HG02759 (cell line): ENCODE measurements around the gene XKR8.

Experiments used
- ATAC-seq: cut with Tn5 transposase; IDR thresholded peaks from one replicate; pipeline ENCODE4 v1.9.1; 2021; ENCODE audit warnings: mild to moderate bottlenecking, moderate library complexity; ENCODE audit not compliant: unreplicated experiment

XKR8 gene

DNA sequence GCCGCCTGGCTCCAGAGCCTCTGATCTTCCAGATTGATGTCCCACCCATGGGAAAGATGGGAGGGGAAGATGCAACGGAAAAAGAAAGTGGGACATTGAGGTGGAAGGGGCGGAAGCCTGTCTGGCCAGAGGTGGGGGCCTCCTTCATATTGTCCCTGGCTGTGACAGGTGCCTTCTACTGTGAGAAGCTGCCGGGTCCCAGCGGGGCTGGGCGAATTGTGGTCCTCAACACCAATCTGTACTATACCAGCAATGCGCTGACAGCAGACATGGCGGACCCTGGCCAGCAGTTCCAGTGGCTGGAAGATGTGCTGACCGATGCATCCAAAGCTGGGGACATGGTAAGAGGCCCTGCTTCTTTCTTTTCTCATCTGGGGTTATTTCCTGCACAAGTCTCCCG is 5.6 kb upstream of the XKR8 start:
- ATAC-seq = no peak

DNA sequence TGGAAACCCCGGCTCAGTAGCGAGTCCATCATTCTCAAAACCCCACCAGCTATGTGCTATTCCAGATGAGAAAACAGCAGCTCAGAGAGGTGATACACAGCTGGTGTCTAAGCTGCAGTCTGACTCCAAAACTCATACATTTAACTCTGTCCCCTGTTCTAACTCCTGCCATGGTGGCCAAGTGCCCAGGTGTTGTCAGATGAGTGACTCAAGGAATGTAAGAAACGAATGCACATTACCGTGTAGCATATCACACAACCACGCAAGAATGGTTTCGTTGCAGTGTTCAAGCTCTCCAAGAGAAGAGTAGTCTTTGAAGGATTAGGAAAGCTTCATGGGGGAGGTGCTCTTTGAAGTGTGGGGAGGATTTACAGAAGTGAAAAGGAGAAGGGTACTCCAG is 4.7 kb upstream of the XKR8 start:
- no peak for ATAC-seq

DNA sequence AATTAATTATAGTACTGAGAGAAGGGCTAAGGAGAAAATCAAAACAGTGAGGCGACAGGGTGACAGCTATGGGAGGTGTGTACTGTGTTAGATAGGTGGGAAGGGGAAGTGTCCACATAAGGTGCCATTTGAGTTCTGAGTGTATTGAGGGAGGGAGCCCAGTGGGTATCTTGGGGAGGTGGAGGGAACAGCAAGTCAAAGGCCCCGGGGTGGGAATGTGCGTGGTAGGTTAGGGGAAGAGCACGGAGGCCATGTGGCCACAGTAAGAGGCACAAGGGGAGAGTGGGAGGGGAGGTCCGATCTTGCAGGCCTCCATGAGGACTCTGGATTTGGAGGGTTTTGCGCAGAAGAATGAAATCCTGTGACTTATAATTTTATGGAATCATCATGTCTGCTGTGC is 3.0 kb upstream of the XKR8 start:
- ATAC-seq = no peak

DNA sequence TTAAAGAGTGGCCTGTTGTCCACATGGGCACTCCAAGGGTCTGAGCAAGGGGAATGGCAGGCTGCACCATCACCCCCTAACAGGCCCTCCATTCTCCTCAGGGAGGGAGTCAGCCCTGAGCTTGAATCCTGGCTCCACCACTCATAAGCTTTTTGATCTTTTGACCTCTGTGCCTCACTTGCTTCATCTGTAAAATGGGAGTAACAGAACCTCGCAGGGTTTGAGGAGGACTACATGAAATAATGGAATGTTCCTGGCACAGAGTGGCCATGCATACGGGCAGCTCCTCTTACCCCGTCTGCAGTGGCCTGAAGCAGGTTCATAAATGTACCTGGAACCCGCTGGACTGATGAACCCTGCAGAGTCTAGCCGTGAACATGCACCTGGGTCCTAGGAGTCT is 2.1 kb upstream of the XKR8 start:
- ATAC-seq = no peak

DNA sequence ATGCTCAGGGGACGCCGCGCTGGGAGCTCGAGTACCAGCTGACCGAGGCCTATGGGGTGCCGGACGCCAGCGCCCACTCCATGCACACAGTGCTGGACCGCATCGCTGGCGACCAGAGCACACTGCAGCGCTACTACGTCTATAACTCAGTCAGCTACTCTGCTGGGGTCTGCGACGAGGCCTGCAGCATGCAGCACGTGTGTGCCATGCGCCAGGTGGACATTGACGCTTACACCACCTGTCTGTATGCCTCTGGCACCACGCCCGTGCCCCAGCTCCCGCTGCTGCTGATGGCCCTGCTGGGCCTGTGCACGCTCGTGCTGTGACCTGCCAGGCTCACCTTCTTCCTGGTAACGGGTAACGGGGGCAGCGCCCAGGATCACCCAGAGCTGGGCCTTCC is 1.3 kb upstream of the XKR8 start:
- ATAC-seq = no peak

DNA sequence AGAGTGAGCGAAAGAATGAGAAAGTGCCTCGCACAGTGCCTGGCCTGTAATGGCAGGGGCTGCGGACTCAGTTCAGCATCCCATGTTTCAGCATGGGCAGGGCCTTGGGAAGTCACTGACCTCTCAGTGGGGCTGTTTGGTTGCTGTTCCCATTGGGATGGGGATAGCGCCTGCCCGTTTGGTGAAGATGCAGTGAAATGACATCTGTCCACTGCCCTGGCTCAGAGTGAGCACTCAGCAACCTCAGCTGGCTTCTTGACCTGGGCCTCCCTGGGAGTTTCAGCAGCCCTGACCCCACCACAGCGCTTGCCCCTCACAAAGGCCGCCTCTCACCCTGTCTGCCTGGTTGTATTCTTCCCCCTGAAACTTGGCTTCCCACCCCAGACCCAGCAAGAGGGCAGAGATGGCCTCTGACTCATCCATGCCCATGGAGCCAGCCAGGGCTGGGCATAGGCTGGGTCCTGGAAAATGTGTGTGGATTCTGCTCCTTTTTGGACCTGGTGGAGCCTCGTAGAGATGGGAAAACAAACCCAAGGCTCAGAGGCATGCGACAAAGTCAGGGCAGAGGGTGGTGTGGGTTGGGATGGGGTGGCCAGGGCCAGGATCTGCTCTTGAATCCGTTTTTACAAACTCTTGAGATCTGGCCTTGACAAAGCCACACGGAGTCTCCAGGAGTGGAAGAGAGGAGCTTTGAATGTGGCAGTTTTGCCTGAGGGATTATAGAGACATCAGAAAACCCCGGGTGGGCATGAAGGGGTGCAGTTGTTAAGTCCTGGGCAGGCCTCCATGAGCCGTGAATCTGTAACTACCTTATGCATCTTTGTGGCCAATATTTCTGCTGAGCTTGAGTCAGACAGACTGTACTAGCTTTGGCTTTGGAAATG is 1.2 kb downstream of the XKR8 start:
- ATAC-seq = no peak

DNA sequence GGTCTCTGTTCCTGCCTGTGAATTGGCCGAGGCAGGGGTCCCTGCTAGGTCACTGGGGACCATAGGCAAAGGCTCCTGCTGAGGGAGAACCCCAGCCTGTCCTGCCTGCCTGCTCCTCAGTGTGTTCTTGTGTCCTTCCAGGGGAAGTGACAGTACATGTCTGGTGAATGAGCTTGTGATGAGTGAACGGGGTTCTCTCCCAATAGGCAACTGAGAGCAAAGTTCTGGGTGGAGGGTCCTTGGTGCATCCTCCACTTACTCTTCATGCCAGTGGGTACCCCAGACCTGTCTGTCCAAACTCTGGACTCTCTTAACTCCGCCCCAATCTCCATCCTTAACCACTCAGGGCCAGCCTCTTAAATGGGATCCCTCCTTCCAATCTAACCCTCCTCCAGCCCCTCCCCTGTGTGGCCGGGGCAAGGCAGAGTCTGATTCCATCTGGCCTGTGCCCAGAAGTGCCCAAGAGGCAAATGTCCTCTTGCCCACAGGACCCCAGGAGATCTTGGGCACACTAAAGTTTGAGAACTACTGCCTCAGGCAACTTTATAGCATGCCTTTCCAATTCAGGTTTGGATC is 2.0 kb downstream of the XKR8 start:
- ATAC-seq = no peak

DNA sequence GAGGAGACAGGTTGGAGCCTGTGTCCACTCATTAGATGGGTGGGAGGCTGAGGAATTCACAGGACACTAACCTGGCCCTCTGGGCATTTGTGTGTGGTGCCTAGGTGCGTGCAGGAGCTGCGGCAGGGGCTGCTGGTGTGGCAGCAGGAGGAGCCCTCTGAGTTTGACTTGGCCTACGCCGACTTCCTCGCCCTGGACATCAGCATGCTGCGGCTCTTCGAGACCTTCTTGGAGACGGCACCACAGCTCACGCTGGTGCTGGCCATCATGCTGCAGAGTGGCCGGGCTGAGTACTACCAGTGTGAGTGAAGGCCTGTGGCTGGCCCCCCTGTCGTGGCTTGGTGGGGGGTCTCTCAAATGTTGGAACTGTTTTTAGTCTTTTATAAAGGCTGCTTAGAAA is 3.6 kb downstream of the XKR8 start:
- no peak for ATAC-seq

DNA sequence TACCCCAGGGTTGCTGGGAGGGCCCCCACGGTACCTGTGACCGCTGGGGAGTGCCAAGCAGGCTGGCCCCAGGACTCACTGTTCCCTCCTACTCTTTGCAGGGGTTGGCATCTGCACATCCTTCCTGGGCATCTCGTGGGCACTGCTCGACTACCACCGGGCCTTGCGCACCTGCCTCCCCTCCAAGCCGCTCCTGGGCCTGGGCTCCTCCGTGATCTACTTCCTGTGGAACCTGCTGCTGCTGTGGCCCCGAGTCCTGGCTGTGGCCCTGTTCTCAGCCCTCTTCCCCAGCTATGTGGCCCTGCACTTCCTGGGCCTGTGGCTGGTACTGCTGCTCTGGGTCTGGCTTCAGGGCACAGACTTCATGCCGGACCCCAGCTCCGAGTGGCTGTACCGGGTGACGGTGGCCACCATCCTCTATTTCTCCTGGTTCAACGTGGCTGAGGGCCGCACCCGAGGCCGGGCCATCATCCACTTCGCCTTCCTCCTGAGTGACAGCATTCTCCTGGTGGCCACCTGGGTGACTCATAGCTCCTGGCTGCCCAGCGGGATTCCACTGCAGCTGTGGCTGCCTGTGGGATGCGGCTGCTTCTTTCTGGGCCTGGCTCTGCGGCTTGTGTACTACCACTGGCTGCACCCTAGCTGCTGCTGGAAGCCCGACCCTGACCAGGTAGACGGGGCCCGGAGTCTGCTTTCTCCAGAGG is 6.8 kb downstream of the XKR8 start:
- ATAC-seq = no peak

DNA sequence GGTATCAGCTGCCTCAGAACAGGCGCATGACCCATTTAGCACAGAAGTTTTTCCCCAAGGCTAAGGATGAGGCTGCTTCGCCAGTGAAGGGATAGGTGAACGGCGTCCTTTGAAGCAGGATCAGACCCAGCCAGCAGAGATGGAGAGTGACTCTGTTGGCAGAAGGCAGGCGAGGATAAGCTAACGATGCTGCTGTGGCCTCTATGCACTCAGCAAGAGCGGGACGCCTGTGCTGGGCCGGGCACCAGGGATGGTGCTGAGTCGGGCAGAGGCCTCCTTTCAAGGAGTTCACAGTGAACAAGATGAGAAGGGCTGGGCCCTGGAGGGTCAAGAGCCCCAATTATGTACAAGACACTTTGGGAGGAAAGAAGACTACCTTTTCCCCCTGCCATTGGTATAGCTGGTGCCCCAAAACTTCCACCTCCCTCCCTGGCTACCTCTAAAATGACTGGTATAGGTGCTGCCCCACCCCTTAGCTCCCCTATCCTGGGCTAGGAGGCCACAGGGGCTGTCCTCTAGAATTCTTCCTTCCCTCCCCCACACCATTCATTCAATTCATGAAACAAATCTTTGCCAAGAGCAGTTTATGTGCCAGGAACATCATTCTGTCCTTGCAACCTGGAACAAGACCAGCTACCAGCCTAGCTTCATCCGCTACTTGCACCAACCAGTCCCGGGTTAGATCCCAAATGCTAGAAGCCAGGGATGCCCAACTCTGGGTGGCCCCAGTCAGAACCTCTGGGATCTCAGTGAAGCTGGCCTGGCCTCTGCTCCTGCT is 7.5 kb downstream of the XKR8 start:
- ATAC-seq = no peak

DNA sequence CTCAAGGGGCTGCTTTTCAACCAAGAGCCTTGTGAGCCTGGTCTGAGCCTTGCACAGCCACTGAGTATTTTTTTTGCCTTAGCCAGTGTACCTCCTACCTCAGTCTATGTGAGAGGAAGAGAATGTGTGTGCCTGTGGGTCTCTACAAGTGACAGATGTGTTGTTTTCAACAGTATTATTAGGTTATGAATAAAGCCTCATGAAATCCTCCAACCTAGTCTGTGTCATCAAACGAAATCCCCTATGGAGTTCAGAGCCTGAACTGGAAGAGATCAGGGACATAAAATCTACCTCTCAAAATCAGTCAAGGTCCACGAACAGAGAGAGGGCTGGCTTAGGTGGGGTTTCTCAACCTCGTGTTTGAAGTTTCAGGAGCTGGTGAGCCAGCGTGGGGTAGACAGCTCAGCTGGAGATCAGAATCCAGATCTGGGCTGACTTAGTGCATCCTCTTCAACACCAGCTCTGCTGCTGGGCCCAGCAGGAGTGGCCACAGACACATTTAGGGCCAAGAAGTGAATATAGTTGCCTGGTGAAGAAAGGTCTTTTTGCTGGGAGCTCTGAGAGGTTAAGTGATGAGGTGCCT is 8.2 kb downstream of the XKR8 start:
- no peak for ATAC-seq

DNA sequence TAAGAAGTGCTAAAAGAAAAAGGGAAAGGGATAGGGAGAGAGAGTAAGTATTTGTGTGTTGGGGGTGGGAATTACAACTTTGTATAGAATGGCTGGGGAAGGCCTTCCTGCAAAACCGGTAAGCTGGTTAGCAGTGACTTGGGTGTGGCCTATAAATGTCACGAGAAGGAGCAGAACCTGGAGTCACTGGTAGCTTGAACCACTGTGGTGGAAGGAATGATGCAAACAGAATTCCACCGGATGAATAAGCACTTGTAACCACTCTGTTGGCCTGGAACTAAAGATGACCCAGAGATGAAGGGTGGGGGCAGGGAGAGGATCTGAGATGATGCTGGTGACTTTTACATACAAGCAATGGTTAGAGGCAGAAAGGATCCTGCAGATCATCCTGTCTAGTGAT is 8.9 kb downstream of the XKR8 start:
- no peak for ATAC-seq

DNA sequence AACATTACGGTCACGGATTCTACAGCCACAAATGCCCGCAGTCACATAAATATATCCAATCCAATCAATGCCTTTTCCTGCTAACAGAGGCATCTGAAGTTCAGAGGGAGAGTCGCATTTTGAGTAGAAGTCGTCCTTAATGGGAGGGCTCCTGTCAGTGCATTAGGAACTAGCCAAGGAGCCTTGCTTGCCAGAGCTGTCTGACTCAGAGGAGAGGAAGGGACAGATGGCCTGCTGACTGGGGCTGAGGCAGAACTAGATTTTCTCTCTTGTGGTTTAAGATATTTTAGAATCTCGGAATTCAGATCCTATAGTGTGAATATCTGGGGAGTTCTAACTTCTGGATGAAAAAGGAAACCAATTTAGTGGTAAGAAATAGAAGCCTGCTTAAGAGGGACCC is 10.6 kb downstream of the XKR8 start:
- ATAC-seq = no peak

DNA sequence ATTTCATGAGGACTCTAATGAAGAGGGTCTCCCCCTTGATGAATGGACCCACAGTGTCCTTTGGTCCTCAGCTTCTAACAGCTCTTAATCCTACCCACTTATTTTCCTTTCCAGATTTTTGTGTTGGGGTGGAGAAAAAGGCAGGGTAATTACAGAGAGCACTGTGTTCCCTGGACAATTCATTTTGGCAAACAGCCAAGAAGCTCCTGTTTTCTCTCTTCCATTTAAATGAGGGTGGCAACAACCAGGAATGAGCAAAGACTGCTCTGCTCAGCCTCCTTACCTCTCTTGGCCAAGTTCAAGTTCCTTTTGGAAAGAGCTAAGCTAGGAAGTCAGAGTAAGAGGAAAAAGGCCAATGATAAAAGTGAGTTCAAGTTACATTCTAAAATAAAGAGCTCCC is 11.9 kb downstream of the XKR8 start:
- no peak for ATAC-seq

DNA sequence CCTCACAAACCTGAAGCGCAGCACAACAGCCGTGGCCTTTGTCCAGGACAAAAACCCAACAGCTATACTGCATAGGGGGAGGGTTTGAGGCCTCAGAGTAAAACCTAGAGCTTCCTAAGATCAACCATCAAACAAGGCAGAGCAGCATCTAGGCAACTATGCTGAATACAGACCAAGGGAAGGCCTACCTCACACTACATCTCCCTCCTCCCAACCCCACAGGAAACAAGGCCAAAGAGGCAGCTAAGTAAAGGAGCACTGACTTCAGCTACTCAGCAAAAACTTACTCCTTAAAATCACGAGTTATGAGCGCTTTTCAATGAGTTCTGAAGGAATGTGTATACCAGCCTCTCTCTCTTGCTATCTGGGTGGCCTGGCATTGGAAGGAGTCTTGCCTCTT is 12.4 kb downstream of the XKR8 start:
- no peak for ATAC-seq

DNA sequence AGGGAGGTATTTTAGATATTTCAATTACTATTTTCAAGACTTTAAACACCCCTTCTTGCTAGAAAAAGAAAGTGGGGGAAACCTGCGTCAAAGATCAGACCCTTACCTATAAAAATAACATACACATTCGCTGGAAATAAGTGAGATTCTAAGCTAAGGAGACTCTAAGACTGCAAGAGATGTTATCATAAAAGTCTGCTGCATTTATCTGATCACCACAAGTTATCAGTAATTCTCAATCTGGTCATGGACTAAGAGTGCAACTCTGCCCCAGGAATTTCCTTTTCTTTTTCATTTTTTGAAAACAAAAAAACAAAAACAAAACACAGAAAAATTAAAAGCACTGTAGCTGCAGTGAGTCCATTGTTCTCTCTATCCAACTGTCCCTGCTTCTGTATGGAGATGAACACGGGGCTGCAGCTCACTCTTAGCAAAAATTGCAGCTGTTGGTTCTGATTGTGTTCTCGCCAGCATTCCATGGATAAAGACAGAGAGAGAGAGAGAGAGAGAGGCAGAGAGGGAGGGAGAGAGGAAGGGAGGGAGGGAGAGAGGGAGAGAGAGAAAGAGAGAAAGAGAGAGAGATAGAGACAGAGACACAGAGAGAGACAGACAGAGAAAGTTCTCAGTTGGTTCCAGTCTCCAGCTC is 14.1 kb downstream of the XKR8 start:
- no peak for ATAC-seq

DNA sequence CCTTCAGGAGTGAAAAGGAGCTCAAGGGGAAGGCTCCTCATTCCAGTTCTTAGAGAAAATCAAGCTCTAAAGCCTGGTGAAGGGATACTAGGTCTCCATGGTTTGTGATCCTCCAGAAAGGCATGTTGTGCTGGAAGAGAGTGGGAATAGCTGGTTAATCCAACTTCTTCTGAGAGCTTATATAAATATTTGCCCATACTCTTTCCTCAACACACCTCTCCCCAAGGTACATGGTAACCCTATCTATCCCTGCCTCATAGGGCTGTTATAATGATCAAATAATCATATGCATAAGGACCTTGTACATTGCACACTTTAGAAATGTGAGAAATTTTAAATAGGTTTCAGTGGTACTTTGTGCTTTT is 14.6 kb downstream of the XKR8 start:
- ATAC-seq = no peak

DNA sequence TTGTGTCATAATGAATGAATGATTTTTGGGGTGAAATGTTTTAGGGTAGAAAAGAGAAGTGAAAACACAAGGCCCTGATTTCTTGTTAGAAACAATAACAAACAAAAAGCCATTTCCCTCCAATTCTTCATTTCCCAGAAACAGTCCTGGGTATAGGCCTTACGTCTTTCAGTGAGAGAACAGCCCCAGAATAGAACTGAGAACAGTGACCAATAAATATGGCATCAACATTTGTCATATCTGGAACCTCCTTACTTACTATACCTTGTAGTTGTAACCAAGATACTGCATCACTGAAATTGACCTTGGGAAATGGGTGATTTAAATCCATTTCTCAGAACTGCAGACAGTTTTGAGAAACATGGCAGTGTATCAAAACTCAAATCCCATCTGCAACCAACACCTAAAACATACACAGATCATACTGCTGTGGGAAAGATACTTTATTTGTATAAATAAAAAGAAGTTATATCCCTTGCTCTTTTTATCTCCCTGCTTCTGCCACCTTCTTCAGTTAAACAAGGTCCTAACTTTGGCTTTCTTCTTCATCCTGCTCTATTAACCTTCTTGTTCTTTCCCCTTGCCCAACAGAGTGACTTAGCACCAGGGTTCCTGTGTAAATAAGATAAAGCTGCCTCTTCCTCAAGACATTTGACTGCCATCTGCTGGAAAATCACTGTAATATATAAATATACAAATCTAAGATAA is 19.5 kb downstream of the XKR8 start:
- no peak for ATAC-seq

DNA sequence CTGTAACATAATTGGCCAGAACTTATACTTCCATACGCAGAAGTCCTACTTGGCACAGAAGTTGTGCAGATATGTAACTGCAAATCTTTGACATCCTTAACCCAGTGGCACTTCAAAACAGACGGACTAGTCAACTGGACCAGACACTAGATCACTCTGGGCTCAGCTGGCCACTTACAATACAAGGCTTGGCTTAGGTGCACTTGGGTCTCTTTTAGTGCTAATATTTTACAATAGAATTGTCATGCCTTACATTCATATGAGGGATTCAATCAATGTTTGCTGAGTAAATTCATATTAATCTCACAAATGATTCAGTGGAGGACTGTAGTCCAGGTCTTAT is 20.1 kb downstream of the XKR8 start:
- ATAC-seq = no peak

DNA sequence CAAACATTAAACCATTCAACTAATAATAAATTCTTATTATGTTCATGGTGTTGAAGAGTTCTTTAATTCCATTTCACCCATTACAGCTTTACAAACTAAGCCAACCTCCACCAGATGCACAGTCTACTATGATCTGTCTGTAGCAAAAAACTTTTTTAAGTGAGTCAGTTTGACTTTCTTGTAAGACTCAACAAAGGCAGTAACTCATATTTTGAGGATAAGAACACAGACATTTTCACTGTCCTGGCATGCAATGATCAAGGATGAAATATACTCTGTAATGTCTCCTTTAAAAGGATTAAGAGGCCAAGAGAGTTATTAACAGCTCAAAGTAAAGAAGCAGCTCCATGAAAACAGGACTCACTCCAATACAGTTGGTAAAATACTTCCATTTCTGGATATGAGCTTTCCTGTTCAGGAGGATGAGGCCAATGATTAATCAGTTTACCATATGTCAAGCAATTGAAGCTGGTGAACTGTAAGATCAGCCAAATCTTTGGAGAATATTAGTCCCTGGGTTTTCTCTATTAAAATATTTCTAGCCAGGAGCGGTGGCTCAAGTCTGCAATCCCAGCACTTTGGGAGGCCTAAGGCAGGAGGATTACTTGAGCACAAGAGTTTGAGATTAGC is 20.6 kb downstream of the XKR8 start:
- ATAC-seq = no peak
